Loucy (cell line): ENCODE measurements around the gene BMPER.
"Not testable (repeated sequence)": the region's sequence is repeated elsewhere in the genome, so short reads cannot be mapped to it uniquely, and the experiment has no call there.

ENCODE experiments used
- H2AFZ ChIP-seq: fragments of 200-600 bp; sonication (generic); 2 replicates; pipeline ENCODE4 v1.6.0; 2016; ENCODE audit warnings: antibody characterized with exemption, mild to moderate bottlenecking, low read length, moderate library complexity
- H3F3A ChIP-seq: fragments of 200-600 bp; 2 replicates; pipeline ENCODE4 v1.6.0; 2016; ENCODE audit warnings: antibody characterized with exemption, low read depth, mild to moderate bottlenecking
- H3K27me3 ChIP-seq: fragments of 200-600 bp; sonication (generic); 2 replicates; pipeline ENCODE4 v1.6.1; 2014; ENCODE audit warnings: low read length, mild to moderate bottlenecking; ENCODE audit not compliant: insufficient read depth, poor library complexity, severe bottlenecking
- H3K36me3 ChIP-seq: fragments of 200-600 bp; sonication (generic); 2 replicates; pipeline ENCODE4 v1.6.1; 2016; ENCODE audit warnings: low read length; ENCODE audit not compliant: insufficient read depth
- H3K4me1 ChIP-seq: fragments of 200-600 bp; sonication (generic); 2 replicates; pipeline ENCODE4 v1.5.1; 2014; ENCODE audit warnings: low read length, mild to moderate bottlenecking; ENCODE audit not compliant: insufficient read depth, poor library complexity, severe bottlenecking
- H3K4me2 ChIP-seq: fragments of 200-600 bp; sonication (generic); 2 replicates; pipeline ENCODE4 v1.6.0; 2014; ENCODE audit warnings: antibody characterized with exemption, low read length, low read depth, mild to moderate bottlenecking; ENCODE audit not compliant: poor library complexity, severe bottlenecking
- H3K4me3 ChIP-seq: fragments of 200-600 bp; sonication (generic); 2 replicates; pipeline ENCODE4 v1.5.1; 2014; ENCODE audit warnings: low read length, mild to moderate bottlenecking, mixed read lengths; ENCODE audit not compliant: poor library complexity, severe bottlenecking
- H3K79me2 ChIP-seq: fragments of 200-600 bp; sonication (generic); 2 replicates; pipeline ENCODE4 v1.6.1; 2014; ENCODE audit warnings: low read length; ENCODE audit not compliant: insufficient read depth
- H3K9ac ChIP-seq: fragments of 200-600 bp; sonication (generic); 2 replicates; pipeline ENCODE4 v1.6.0; 2014; ENCODE audit warnings: mild to moderate bottlenecking, low read depth, low read length, moderate library complexity; ENCODE audit not compliant: poor library complexity, severe bottlenecking
- H3K9me2 ChIP-seq: fragments of 200-600 bp; sonication (generic); replicated peaks from 2 replicates; pipeline ENCODE4 v1.6.1; 2016; ENCODE audit warnings: low read depth, low read length, mixed read lengths
- H3K9me3 ChIP-seq: fragments of 200-600 bp; sonication (generic); 2 replicates; pipeline ENCODE4 v1.6.1; 2014; ENCODE audit warnings: mild to moderate bottlenecking, antibody characterized with exemption, low read length, low read depth; ENCODE audit not compliant: insufficient read depth
- H4K20me1 ChIP-seq: fragments of 200-600 bp; sonication (generic); 2 replicates; pipeline ENCODE4 v1.6.0; 2014; ENCODE audit warnings: antibody characterized with exemption, low read length, mild to moderate bottlenecking; ENCODE audit not compliant: insufficient read depth, poor library complexity, severe bottlenecking
- EZH2phosphoT487 ChIP-seq: fragments of 200-600 bp; IDR thresholded peaks from 2 replicates; pipeline ENCODE4 v1.6.1; 2018; ENCODE audit warnings: antibody characterized with exemption, mild to moderate bottlenecking, moderate library complexity, borderline replicate concordance
- TF ChIP-seq, protein P1 (sequence below): fragments of 200-600 bp; sonication (generic); conservative IDR thresholded peaks from 2 replicates; pipeline ENCODE4 v1.5.1; 2014; ENCODE audit warnings: mild to moderate bottlenecking, antibody characterized with exemption, low read length

BMPER gene

DNA sequence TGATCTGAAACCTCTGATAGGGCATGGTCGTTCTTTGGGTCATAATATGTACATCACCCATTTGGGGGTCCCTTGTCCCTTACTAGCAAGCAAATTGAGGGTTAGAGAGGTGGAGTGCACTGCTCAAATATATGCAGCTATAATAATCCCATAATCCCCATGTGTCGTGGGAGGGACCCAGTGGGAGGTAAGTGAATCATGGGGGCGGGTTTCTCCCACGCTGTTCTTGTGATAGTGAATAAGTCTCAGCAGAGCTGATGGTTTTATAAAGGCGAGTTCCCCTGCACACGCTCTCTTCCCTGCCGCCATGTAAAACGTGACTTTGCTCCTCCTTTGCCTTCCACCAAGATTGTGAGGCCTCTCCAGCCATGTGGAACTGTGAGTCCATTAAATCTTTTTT is 262.7 kb downstream of the BMPER start:
- H3K27me3 ChIP-seq = no peaks in the 10 kb centered on the region
- no peaks in the 10 kb centered on the region for H3K4me1 ChIP-seq
- no peaks in the 10 kb centered on the region for H3F3A ChIP-seq
- H3K9me3 ChIP-seq = no peaks in the 10 kb centered on the region
- no peaks in the 10 kb centered on the region for H4K20me1 ChIP-seq
- no peak overlapping the region for H3K4me3 ChIP-seq
- H2AFZ ChIP-seq = no peak overlapping the region
- no peak overlapping the region for H3K4me2 ChIP-seq
- no peaks in the 10 kb centered on the region for H3K9me2 ChIP-seq
- H3K36me3 ChIP-seq = no peaks in the 10 kb centered on the region
- no peak for TF ChIP-seq EZH2phosphoT487
- TF ChIP-seq, protein P1, sequence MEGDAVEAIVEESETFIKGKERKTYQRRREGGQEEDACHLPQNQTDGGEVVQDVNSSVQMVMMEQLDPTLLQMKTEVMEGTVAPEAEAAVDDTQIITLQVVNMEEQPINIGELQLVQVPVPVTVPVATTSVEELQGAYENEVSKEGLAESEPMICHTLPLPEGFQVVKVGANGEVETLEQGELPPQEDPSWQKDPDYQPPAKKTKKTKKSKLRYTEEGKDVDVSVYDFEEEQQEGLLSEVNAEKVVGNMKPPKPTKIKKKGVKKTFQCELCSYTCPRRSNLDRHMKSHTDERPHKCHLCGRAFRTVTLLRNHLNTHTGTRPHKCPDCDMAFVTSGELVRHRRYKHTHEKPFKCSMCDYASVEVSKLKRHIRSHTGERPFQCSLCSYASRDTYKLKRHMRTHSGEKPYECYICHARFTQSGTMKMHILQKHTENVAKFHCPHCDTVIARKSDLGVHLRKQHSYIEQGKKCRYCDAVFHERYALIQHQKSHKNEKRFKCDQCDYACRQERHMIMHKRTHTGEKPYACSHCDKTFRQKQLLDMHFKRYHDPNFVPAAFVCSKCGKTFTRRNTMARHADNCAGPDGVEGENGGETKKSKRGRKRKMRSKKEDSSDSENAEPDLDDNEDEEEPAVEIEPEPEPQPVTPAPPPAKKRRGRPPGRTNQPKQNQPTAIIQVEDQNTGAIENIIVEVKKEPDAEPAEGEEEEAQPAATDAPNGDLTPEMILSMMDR = no peak
- no peaks in the 10 kb centered on the region for H3K79me2 ChIP-seq
- H3K9ac ChIP-seq = no peak overlapping the region

DNA sequence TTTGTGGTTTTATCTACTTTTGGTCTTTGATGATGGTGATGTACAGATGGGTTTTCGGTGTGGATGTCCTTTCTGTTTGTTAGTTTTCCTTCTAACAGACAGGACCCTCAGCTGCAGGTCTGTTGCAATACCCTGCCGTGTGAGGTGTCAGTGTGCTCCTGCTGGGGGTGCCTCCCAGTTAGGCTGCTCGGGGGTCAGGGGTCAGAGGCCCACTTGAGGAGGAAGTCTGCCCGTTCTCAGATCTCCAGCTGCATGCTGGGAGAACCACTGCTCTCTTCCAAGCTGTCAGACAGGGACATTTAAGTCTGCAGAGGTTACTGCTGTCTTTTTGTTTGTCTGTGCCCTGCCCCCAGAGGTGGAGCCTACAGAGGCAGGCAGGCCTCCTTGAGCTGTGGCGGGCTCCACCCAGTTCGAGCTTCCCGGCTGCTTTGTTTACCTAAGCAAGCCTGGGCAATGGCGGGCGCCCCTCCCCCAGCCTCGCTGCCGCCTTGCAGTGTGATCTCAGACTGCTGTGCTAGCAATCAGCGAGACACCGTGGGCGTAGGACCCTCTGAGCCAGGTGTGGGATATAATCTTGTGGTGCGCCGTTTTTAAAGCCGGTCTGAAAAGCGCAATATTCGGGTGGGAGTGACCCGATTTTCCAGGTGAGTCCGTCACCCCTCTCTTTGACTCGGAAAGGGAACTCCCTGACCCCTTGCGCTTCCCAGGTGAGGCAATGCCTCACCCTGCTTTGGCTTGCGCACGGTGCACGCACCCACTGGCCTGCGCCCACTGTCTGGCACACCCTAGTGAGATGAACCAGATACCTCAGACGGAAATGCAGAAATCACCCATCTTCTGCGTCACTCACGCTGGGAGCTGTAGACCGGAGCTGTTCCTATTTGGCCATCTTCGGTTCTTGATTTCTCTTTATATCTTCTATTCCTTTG is 269.6 kb downstream of the BMPER start:
- H3F3A ChIP-seq, H3K4me2 ChIP-seq, H3K79me2 ChIP-seq, H3K4me3 ChIP-seq, H3K9me2 ChIP-seq, H3K9ac ChIP-seq, H3K36me3 ChIP-seq, H3K27me3 ChIP-seq, H3K9me3 ChIP-seq, H4K20me1 ChIP-seq, H2AFZ ChIP-seq, H3K4me1 ChIP-seq: not testable (repeated sequence)

DNA sequence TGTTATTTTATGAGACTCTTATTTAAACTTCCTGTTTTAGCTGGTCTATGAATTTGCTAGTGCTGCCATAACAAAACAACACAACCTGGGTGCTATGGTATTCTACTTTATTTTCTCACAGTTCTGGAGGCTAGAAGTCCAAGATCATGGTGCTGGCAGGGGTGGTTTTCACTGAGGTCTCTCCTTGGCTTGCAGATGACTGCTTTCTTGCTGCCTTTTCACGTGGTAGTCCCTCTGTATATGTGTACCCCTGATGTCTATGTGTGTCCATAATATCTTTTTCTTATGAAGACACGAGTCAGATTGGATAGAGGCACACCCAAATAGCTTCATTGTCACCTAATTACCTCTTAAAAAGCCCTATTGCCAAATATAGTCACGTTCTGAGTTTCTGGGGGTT is 270.5 kb downstream of the BMPER start:
- Histone ChIP-seq H3K9me2 (no peaks in the 10 kb centered on the region), H3K9me3 (no peaks in the 10 kb centered on the region), H3K4me1 (no peaks in the 10 kb centered on the region), H3K4me2 (no peak overlapping the region), H3K27me3 (no peaks in the 10 kb centered on the region), H3K4me3 (no peak overlapping the region), H3K79me2 (no peaks in the 10 kb centered on the region), H4K20me1 (no peaks in the 10 kb centered on the region), H3F3A (no peaks in the 10 kb centered on the region), H3K36me3 (no peaks in the 10 kb centered on the region), H2AFZ (no peak overlapping the region), H3K9ac (no peak overlapping the region)
- no peak for TF ChIP-seq EZH2phosphoT487
- TF ChIP-seq, protein P1 = no peak

DNA sequence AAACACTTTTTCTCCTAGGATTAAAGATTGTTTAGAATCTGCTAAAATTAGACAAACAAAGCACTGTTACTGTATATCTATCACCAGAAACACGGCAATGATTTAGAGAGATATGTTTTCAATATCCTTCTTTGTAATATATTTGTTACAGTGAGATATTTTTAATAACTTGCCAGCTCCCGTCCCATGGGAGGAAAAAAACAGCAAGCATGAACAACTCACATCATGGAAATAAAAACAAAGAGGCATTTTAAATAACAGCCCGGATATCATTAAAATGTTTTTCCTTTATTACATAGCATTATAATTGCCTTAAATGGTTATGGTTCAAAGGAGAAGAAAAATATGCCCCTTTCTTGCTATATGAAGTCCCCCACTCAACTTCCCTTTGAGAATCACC is 272.1 kb downstream of the BMPER start:
- Histone ChIP-seq H2AFZ (no peak overlapping the region), H4K20me1 (no peaks in the 10 kb centered on the region), H3K4me1 (no peaks in the 10 kb centered on the region), H3K4me3 (no peak overlapping the region), H3K4me2 (no peak overlapping the region), H3K9ac (no peak overlapping the region), H3K36me3 (no peaks in the 10 kb centered on the region), H3K9me3 (no peaks in the 10 kb centered on the region), H3K27me3 (no peaks in the 10 kb centered on the region), H3K9me2 (no peaks in the 10 kb centered on the region), H3K79me2 (no peaks in the 10 kb centered on the region), H3F3A (no peaks in the 10 kb centered on the region)
- TF ChIP-seq, protein P1 = no peak
- TF ChIP-seq EZH2phosphoT487 = no peak
